AG04450 (cell line): ENCODE results near the gene PTGER4. TPM values are rescaled to one million over a fixed set of nuclear protein-coding genes. Genes with fewer than 3 reads are reported as not detected.
A peak's percentile ranks its signal among the peaks of the same experiment; 100 is the strongest.

Experiments used
- CTCF ChIA-PET: fragments of 300-600, 350-600 bp; formaldehyde crosslinking; extraction: SDS; loops from one replicate; lab custom pipeline; 2022; ENCODE audit warnings: antibody characterized with exemption, inconsistent platforms; lab: Charles Lee
- POLR2A ChIA-PET: fragments of 350-600 bp; formaldehyde crosslinking; extraction: SDS; loops from one replicate; lab custom pipeline; 2021; ENCODE audit warnings: antibody characterized with exemption, inconsistent platforms; lab: Yijun Ruan, JAX
- DNase-seq: peaks from one replicate; pipeline ENCODE4 v3.0.0-alpha.2; 2011; ENCODE audit warnings: low read depth, low spot score
- H3K27ac ChIP-seq: one replicate; pipeline ENCODE4 v1.5.1; 2012; ENCODE audit warnings: low read depth, low read length, control low read depth
- H3K27me3 ChIP-seq: one replicate; pipeline ENCODE4 v1.6.0; 2012; ENCODE audit warnings: low read length; ENCODE audit not compliant: control insufficient read depth, insufficient read depth
- H3K4me3 ChIP-seq: 2 replicates; pipeline ENCODE4 v1.5.1; 2011; ENCODE audit warnings: mild to moderate bottlenecking, low read depth, low read length, control low read depth
- H3K9me3 ChIP-seq: 2 replicates; pipeline ENCODE4 v1.5.1; 2012; ENCODE audit warnings: low read length; ENCODE audit not compliant: control insufficient read depth, insufficient read depth
- CTCF ChIP-seq: IDR thresholded peaks from 2 replicates; pipeline ENCODE4 v1.5.1; 2011; ENCODE audit warnings: low read depth, low read length, control low read depth, inconsistent platforms
- polyA plus RNA-seq: library from polyadenylated mRNA; depleted of rRNA; stranded (reverse); fragments of >200 nt; gene quantifications from 2 replicates; pipeline ENCODE4 v1.2.3, GENCODE V29; 2011

PTGER4 gene
- polyA plus RNA-seq, 1 experiment: 6.2 TPM

GRCh38 chr5:40680741-40681362, 1.1 kb downstream of the PTGER4 start:
- Histone ChIP-seq H3K9me3 (no peaks in the 10 kb centered on the region; the same call in 1 of the 2 replicates), H3K27ac (no peak overlapping the region), H3K4me3 (peak overlapping the region; percentile 77), H3K27me3 (no peaks in the 10 kb centered on the region)
- peak; percentile 38 for TF ChIP-seq CTCF
- ChIA-PET POLR2A (interaction anchor here (0.9 to 1.3 kb wide), 2 partner anchors 129 to 733 kb away, joined by 3 read pairs; no protein-coding TSS in a partner anchor), CTCF (interaction anchor here (0.6 to 1.3 kb wide), 2 partner anchors 314 to 1103 kb away, joined by 3 read pairs; no protein-coding TSS in a partner anchor)
- DNase-seq: no peak

GRCh38 chr5:40681363-40682153, 1.8 kb downstream of the PTGER4 start:
- no peak for TF ChIP-seq CTCF
- CTCF ChIA-PET: interaction anchor here (0.6 to 5.7 kb wide), 3 partner anchors 315 to 967 kb away, joined by 3 to 38 read pairs (median 3); no protein-coding TSS in a partner anchor
- Histone ChIP-seq H3K27me3 (no peaks in the 10 kb centered on the region), H3K9me3 (no peaks in the 10 kb centered on the region; the same call in 1 of the 2 replicates), H3K4me3 (peak overlapping the region; percentile 77), H3K27ac (no peak overlapping the region)
- DNase-seq: no peak
- POLR2A ChIA-PET: interaction anchor here (0.6 to 0.9 kb wide), 2 partner anchors 129 to 183 kb away, joined by 3 read pairs; no protein-coding TSS in a partner anchor

GRCh38 chr5:40682154-40683017, 2.7 kb downstream of the PTGER4 start:
- DNase-seq: no peak
- Histone ChIP-seq H3K27me3 (no peaks in the 10 kb centered on the region), H3K27ac (no peak overlapping the region), H3K9me3 (no peaks in the 10 kb centered on the region; the same call in 1 of the 2 replicates), H3K4me3 (peak overlapping the region; percentile 77)
- TF ChIP-seq CTCF: no peak
- CTCF ChIA-PET: interaction anchor here (0.6 to 5.7 kb wide), 3 partner anchors 112 to 968 kb away, joined by 3 to 38 read pairs (median 3); no protein-coding TSS in a partner anchor
- POLR2A ChIA-PET: interaction anchor here (0.6 to 0.9 kb wide), 2 partner anchors 130 to 184 kb away, joined by 3 read pairs; no protein-coding TSS in a partner anchor

- H3K9me3 ChIP-seq: no peaks in the 10 kb centered on the region; the same call in 1 of the 2 replicates
- CTCF ChIA-PET: interaction anchor here (1.1 to 5.7 kb wide), 6 partner anchors 52 to 1105 kb away, joined by 3 to 38 read pairs (median 3); no protein-coding TSS in a partner anchor
- no peak for DNase-seq
- peak overlapping the region; percentile 77 for H3K4me3 ChIP-seq
- no peaks in the 10 kb centered on the region for H3K27me3 ChIP-seq
- POLR2A ChIA-PET: no interaction called here
- TF ChIP-seq CTCF: no peak
- no peak overlapping the region for H3K27ac ChIP-seq
These were observed 3.6 kb downstream of the PTGER4 start for GRCh38 chr5:40683305-40683704.
